D721Med (cell line): ENCODE measurements around the gene SCUBE3.

ENCODE experiments used
- DNase-seq: peaks from one replicate; pipeline ENCODE4 v3.0.0; 2011; ENCODE audit warnings: low spot score; ENCODE audit not compliant: insufficient read length
- FAIRE-seq: peaks from 2 replicates; lab custom pipeline; 2011; peaks lifted over from hg19 to GRCh38; lab: Jason Lieb, UNC
- TF ChIP-seq, protein P1 (sequence below): IDR thresholded peaks from 2 replicates; pipeline ENCODE4 v1.5.1; 2012; ENCODE audit warnings: mild to moderate bottlenecking, control low read depth; ENCODE audit not compliant: insufficient read depth; ENCODE audit errors: missing control alignments

Gene SCUBE3

GRCh38 chr6:35209081-35209480 lies 4.7 kb upstream of the SCUBE3 start:
- TF ChIP-seq, protein P1, sequence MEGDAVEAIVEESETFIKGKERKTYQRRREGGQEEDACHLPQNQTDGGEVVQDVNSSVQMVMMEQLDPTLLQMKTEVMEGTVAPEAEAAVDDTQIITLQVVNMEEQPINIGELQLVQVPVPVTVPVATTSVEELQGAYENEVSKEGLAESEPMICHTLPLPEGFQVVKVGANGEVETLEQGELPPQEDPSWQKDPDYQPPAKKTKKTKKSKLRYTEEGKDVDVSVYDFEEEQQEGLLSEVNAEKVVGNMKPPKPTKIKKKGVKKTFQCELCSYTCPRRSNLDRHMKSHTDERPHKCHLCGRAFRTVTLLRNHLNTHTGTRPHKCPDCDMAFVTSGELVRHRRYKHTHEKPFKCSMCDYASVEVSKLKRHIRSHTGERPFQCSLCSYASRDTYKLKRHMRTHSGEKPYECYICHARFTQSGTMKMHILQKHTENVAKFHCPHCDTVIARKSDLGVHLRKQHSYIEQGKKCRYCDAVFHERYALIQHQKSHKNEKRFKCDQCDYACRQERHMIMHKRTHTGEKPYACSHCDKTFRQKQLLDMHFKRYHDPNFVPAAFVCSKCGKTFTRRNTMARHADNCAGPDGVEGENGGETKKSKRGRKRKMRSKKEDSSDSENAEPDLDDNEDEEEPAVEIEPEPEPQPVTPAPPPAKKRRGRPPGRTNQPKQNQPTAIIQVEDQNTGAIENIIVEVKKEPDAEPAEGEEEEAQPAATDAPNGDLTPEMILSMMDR: no peak
- FAIRE-seq (no peak), DNase-seq (no peak)

DNA sequence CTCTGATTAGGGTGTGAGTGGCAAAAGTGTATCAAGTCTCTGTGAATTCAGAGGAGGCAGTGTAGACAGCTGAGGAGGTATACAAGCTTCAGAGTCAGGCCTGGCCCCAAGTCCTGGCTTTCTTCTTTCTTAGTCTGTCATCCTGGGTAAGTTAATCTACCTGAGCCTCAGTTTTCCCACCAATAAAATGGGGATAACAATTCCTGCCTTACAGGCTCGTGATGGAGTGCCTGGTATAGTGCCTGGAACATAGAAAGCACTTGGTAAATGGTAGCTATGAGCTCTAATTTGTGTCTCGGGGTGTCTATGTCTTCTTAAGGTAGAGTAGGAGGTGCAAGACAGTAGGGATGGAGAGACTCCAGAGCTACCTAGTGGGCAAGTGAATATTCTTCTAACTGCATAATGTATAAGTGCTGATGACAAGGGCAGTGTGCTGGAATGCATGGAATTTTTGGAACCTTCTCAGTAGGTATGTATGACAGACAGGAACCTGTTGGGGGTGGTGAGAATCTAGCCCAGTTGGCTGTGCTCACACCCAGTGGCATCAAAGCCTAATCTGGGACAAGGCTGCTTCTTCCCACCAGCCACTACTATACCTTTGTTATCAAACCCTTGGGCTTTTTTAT lies 4.0 kb upstream of the SCUBE3 start:
- no peak for DNase-seq

DNA sequence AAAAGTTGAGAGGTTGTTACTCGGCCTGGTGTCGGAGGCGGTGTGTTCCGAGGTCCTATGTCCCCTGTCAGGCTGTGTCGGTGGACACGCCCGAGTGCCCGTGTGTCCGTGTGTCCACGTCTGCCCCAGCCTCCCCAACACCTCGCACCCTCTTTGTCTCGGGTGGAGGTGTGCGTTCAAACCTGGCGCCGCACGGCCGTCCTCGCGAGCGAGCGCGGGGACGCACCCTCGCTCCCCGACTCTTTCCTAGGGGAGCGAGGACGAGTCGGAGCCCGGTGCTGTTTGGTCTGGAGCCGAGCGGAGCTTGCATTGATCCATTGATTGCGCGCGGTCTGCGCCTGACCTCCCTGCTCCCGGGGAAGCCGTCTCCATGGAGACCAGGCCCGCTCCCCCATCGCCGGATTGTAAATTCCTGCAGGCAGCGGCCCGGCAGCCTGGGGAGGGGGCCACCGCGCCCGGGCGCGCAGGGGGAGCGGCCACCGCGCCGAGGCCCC lies 411 bp upstream of the SCUBE3 start:
- TF ChIP-seq, protein P1: no peak
- FAIRE-seq: no peak
- DNase-seq: peak; percentile 63

More for the DNA sequence above, 4.0 kb upstream of the SCUBE3 start:
- TF ChIP-seq, protein P1: no peak
- no peak for FAIRE-seq

GRCh38 chr6:35214869-35215664 lies 1.3 kb downstream of the SCUBE3 start:
- no peak for FAIRE-seq

DNA sequence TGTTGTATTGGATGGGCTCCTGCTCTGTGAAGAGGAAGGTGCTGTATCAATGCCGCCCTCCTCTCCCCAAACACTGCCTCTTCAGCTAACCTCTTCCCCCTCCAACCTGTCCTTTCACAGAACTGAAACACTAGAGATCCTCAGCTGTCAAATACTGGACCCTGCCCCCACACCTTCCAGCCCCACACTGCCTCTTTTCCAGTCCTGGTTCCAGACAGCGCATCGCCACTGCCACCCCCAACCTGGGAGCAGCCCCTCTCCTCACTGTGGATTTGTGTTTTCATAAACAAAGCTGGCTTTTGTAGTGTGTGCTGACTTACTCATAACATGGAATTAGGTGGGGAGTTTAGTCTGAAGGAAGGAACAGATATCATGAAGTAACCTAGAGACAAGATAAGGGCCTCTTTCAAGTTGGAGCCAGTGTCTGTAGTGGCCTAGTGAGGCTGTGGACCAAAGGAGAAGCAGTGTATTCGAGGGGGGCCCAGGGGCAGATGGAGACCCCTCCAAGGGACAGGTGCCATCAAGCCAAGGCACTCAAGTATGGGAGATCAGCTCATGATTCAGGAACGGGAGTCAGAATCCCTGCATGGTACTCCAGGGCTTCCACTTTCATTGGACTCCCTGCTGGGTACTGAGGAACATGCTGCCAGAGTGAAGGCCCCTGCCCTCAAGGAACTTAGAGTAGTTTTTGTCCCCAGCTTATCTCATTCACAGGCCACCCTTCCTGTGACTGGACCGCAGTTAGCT lies 2.1 kb downstream of the SCUBE3 start:
- no peak for FAIRE-seq
- TF ChIP-seq, protein P1: no peak
- no peak for DNase-seq

More at GRCh38 chr6:35214869-35215664, 1.3 kb downstream of the SCUBE3 start:
- TF ChIP-seq, protein P1: no peak
- no peak for DNase-seq

DNA sequence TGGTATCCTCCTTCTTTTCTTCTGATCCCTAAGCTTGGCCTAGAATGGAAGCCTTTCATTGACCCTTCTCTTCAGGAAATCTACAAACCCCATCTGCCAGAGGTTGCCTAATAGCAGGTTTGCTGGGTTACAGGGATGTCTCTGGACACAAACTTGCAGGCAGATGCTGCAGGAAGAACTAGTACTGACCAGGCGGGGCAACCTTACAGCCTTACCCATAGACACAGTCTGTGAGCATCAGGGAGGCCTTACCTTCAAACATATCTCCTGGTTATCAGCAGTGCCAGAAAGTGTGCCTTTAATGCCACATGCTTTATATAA lies 2.6 kb downstream of the SCUBE3 start:
- FAIRE-seq: no peak
- DNase-seq: no peak
- TF ChIP-seq, protein P1: no peak
